ENCODE data around the gene AGAP1. TPM values are rescaled to one million over a fixed set of nuclear protein-coding genes. Genes with fewer than 3 reads are reported as not detected.

AGAP1 gene
- total RNA-seq, 4 donors from 2014 or later: 33.7 to 55.2 (median 37.5) TPM

DNA sequence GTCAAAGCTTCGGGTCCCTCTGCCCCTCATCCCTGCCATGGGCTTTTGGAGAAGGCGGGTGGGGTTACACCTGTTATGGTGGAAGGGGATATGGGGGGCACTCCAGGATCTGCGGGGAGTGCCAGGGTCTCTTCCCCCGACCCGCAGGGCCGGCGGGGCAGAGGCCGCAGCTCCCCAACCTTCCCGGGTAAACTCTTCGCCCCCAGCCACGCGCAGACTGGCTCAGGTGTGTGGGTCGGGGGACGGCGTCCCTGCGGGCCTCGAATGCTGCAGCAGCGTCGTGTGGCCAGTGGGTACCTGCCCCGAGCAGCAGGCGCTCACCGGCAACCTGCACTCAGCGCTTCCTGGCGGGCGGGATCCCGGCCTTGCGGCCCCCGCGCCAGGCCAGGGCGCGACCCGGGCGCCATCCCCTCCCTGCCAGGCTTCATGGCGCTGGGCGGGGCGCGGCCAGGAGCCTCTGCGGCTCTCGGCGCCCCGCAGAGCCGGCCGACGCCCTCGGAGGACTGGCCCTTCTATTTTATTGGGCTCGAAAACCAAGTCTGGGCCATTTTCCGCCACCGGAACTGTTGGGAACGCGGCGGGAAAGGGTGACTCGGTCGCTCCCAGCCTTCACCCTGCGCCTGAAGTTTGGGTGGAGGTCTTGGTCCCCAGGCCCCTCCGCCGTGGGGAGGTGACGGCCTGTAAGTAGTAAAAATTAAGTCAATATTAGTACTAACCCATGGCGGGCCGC lies 669.8 kb downstream of the AGAP1 start:
- TF ChIP-seq, protein P1, sequence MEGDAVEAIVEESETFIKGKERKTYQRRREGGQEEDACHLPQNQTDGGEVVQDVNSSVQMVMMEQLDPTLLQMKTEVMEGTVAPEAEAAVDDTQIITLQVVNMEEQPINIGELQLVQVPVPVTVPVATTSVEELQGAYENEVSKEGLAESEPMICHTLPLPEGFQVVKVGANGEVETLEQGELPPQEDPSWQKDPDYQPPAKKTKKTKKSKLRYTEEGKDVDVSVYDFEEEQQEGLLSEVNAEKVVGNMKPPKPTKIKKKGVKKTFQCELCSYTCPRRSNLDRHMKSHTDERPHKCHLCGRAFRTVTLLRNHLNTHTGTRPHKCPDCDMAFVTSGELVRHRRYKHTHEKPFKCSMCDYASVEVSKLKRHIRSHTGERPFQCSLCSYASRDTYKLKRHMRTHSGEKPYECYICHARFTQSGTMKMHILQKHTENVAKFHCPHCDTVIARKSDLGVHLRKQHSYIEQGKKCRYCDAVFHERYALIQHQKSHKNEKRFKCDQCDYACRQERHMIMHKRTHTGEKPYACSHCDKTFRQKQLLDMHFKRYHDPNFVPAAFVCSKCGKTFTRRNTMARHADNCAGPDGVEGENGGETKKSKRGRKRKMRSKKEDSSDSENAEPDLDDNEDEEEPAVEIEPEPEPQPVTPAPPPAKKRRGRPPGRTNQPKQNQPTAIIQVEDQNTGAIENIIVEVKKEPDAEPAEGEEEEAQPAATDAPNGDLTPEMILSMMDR (IDR thresholded peaks at IDR 0.05): no peak
- TF ChIP-seq POLR2AphosphoS5 (IDR thresholded peaks at IDR 0.05) (no peak), EP300 (IDR thresholded peaks at IDR 0.05) (no peak), POLR2A (IDR thresholded peaks at IDR 0.05) (no peak)
- peaks cover 100% of the 10 kb centered on the region for H3K27me3 ChIP-seq
- no peaks in the 10 kb centered on the region for H3K36me3 ChIP-seq
- 0% methylated on average over 1 of the region's 59 CpGs; no CpG with 5 or more reads in 1 of the 2 donors for WGBS, 2 donors (ENCODE audit: low coverage in 1 of 2)
- ATAC-seq: no peak
- H3K4me1 ChIP-seq: peaks cover 0 to 59% (median 47%) of the 10 kb centered on the region in 3 donors
- H3K27ac ChIP-seq: no peak overlapping the region
- no peaks in the 10 kb centered on the region for H3K9me3 ChIP-seq
- H3K4me3 ChIP-seq: peak overlapping the region in 1 of 2 donors; percentile 42

DNA sequence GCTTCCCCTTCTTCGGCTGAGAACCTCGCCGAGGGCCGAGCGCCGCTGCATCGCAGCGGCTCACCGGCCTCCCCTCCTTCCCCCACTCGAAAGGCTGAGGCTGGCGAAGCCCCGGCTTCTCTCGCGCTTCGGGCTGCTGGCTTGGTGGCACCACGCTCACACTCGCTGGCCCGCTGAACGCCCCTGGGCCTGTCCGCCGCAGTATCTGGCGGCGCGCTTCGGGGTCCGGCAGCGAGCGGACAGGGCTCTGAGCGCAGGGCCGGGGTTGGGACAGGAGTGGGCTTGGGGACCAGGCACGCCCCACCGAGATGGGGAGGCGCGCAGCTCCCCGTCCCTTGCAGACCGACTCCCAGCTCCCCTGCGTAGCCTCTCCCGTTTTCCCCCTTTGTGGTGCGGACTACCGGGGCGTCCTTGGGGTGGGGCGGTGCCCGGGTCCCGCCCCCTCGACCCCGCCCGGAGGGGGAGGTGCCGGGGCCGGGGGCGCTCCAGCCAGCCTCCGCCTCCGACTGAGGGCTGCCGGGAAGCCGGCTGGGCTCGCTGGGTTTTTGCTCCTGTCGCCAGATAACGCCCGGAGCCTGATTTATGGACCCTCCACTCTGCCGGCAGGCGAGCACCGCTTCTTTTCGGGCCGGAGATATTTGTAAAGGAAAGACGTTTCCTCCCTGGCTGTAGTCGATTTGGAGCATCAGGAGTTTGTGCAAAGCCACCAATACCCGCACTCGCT lies 670.5 kb downstream of the AGAP1 start:
- H3K27ac ChIP-seq: no peak overlapping the region
- TF ChIP-seq EP300 (IDR thresholded peaks at IDR 0.05) (no peak), POLR2AphosphoS5 (IDR thresholded peaks at IDR 0.05) (no peak), POLR2A (IDR thresholded peaks at IDR 0.05) (no peak)
- TF ChIP-seq, protein P1 (IDR thresholded peaks at IDR 0.05): no peak
- H3K27me3 ChIP-seq: peaks cover 100% of the 10 kb centered on the region
- peaks cover 0 to 66% (median 52%) of the 10 kb centered on the region in 3 donors for H3K4me1 ChIP-seq
- H3K36me3 ChIP-seq: no peaks in the 10 kb centered on the region
- peak overlapping the region in 1 of 2 donors; percentile 42 for H3K4me3 ChIP-seq
- no peaks in the 10 kb centered on the region for H3K9me3 ChIP-seq
- no peak for ATAC-seq
- WGBS, 2 donors (ENCODE audit: low coverage in 1 of 2): 1 to 3% methylated on average over 6 to 12 of the region's 67 CpGs

DNA sequence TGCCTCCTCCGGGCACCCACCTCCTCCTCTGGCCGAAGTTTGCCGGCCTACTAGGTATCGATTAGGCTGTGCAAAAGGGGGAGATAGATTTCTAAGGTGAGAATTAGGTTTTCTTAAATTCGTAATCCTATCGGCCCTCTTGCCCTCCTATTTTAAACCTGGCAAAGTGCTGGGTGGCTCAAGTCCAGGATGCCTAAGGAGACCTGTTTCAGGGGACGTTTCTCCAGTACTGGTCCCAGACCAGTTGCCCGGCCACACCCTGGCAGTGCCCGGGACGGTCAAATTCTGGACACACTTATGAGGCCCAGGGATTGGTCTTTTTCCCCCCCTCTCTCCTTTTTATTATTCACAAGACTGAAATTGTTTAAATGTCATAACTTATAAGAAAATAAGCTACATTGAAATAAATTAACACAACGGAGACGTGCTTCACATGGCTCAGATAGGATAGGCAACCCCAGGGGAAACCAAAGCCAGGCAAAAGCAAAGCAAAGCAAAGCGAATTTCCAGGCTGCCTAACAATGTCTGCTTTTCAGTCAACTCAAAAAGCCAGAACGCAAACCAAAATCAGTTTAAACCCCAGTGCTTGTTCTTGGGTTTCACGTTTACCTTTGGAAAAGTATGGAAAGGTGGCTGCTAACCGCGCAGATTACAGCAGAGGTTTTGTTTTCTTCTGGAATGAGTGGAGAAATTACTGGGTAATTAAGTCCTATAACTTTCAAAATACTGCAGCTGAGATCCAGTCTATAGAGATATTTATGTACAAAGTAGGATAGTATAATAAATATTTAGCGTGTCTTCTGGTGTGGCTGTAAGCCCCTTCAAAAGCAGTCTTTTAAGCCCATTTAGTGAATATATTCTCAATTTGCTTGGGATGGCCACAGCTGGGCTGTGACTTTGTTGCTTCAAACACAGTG lies 671.3 kb downstream of the AGAP1 start:
- Histone ChIP-seq H3K4me3 (no peak overlapping the region), H3K4me1 (peaks cover 0 to 63% (median 50%) of the 10 kb centered on the region in 3 donors), H3K36me3 (no peaks in the 10 kb centered on the region), H3K27me3 (peaks cover 100% of the 10 kb centered on the region), H3K9me3 (no peaks in the 10 kb centered on the region), H3K27ac (no peak overlapping the region)
- TF ChIP-seq POLR2A (IDR thresholded peaks at IDR 0.05): no peak
- no peak for TF ChIP-seq EP300 (IDR thresholded peaks at IDR 0.05)
- TF ChIP-seq, protein P1 (IDR thresholded peaks at IDR 0.05): no peak
- TF ChIP-seq POLR2AphosphoS5 (IDR thresholded peaks at IDR 0.05): no peak
- no peak for ATAC-seq
- 30 to 32% methylated on average over 10 to 17 of the region's 18 CpGs for WGBS, 2 donors (ENCODE audit: low coverage in 1 of 2)

- Histone ChIP-seq H3K4me1 (peaks cover 0 to 63% (median 50%) of the 10 kb centered on the region in 3 donors), H3K27me3 (peaks cover 100% of the 10 kb centered on the region)
- WGBS, 2 donors (ENCODE audit: low coverage in 1 of 2): 7 to 15% methylated on average over 10 to 16 of the region's 58 CpGs
Measured at GRCh38 chr2:236165842-236166795, 672.3 kb downstream of the AGAP1 start.

More at GRCh38 chr2:236165842-236166795, 672.3 kb downstream of the AGAP1 start:
- no peaks in the 10 kb centered on the region for H3K9me3 ChIP-seq
- H3K36me3 ChIP-seq: no peaks in the 10 kb centered on the region
- TF ChIP-seq EP300 (IDR thresholded peaks at IDR 0.05) (no peak), POLR2AphosphoS5 (IDR thresholded peaks at IDR 0.05) (no peak), POLR2A (IDR thresholded peaks at IDR 0.05) (no peak)
- TF ChIP-seq, protein P1 (IDR thresholded peaks at IDR 0.05): no peak
- peak overlapping the region in 1 of 2 donors; percentile 36 for H3K4me3 ChIP-seq
- no peak overlapping the region for H3K27ac ChIP-seq
- no peak for ATAC-seq
